Trophoblast cell (in vitro differentiated cells and primary cell): ENCODE data around the gene ATXN2L.
A peak's percentile ranks its signal among the peaks of the same experiment; 100 is the strongest.

Experiments used
- DNase-seq, 2 donors: peaks; one replicate each; pipeline ENCODE4 v3.0.0-alpha.2; 2016
- H2AFZ ChIP-seq: 2 replicates; pipeline ENCODE4 v1.6.1; 2013; ENCODE audit warnings: low read length, moderate library complexity, mild to moderate bottlenecking; ENCODE audit not compliant: insufficient read depth, poor library complexity
- H2AK5ac ChIP-seq: 2 replicates; pipeline ENCODE4 v1.6.1; 2013; ENCODE audit warnings: mild to moderate bottlenecking, low read length
- H2BK120ac ChIP-seq: 2 replicates; pipeline ENCODE4 v1.6.1; 2013; ENCODE audit warnings: low read length, mild to moderate bottlenecking, moderate library complexity; ENCODE audit not compliant: insufficient read depth, poor library complexity
- H2BK12ac ChIP-seq: 2 replicates; pipeline ENCODE4 v1.6.1; 2013; ENCODE audit warnings: mild to moderate bottlenecking, low read length, moderate library complexity
- H2BK5ac ChIP-seq: 2 replicates; pipeline ENCODE4 v1.6.1; 2013; ENCODE audit warnings: low read length, low read depth, moderate library complexity, mild to moderate bottlenecking; ENCODE audit not compliant: poor library complexity
- H3K14ac ChIP-seq: 2 replicates; pipeline ENCODE4 v1.6.1; 2013; ENCODE audit warnings: mild to moderate bottlenecking, low read length
- H3K18ac ChIP-seq: 2 replicates; pipeline ENCODE4 v1.6.1; 2013; ENCODE audit warnings: mild to moderate bottlenecking, low read length
- H3K23ac ChIP-seq: 2 replicates; pipeline ENCODE4 v1.6.1; 2013; ENCODE audit warnings: low read length
- H3K27ac ChIP-seq: 2 replicates; pipeline ENCODE4 v1.5.1; 2013; ENCODE audit warnings: low read depth, mild to moderate bottlenecking, inconsistent platforms, low read length, moderate library complexity
- H3K27me3 ChIP-seq: 2 replicates; pipeline ENCODE4 v1.6.1; 2013; ENCODE audit warnings: inconsistent platforms, mild to moderate bottlenecking, low read length, moderate library complexity; ENCODE audit not compliant: insufficient read depth
- H3K36me3 ChIP-seq, 2 experiments: 1 replicate in 1 of 2; 2 replicates in 1 of 2; pipeline ENCODE4 v1.6.1; 2013; ENCODE audit warnings: low read length in 2 of 2, mild to moderate bottlenecking in 2 of 2, moderate library complexity in 1 of 2; ENCODE audit not compliant: insufficient read depth in 2 of 2, control insufficient read depth in 1 of 2
- H3K4ac ChIP-seq: 2 replicates; pipeline ENCODE4 v1.6.1; 2013; ENCODE audit warnings: low read depth, mild to moderate bottlenecking, low read length, moderate library complexity
- H3K4me1 ChIP-seq, 2 experiments: 1 replicate in 1 of 2; 2 replicates in 1 of 2; pipeline ENCODE4 v1.6.1; 2013; ENCODE audit warnings: low read length in 2 of 2, mild to moderate bottlenecking in 2 of 2, moderate library complexity in 1 of 2; ENCODE audit not compliant: insufficient read depth in 2 of 2, control insufficient read depth in 1 of 2
- H3K4me2 ChIP-seq: 2 replicates; pipeline ENCODE4 v1.6.1; 2013; ENCODE audit warnings: inconsistent platforms, mild to moderate bottlenecking, low read length, moderate library complexity
- H3K4me3 ChIP-seq: 2 replicates; pipeline ENCODE4 v1.5.1; 2013; ENCODE audit warnings: mild to moderate bottlenecking, low read depth, low read length, inconsistent platforms
- H3K79me1 ChIP-seq: one replicate; pipeline ENCODE4 v1.6.1; 2013; ENCODE audit warnings: low read length
- H3K79me2 ChIP-seq: 2 replicates; pipeline ENCODE4 v1.6.1; 2013; ENCODE audit warnings: low read length, mild to moderate bottlenecking; ENCODE audit not compliant: control insufficient read depth, insufficient read depth, poor library complexity
- H3K9ac ChIP-seq: 2 replicates; pipeline ENCODE4 v1.6.1; 2013; ENCODE audit warnings: mild to moderate bottlenecking, low read length
- H3K9me3 ChIP-seq: 2 replicates; pipeline ENCODE4 v1.6.1; 2013; ENCODE audit warnings: low read depth, mild to moderate bottlenecking, control low read depth, inconsistent platforms, low read length; ENCODE audit not compliant: insufficient read depth
- H4K12ac ChIP-seq: 2 replicates; pipeline ENCODE4 v1.6.1; 2013; ENCODE audit warnings: low read depth, mild to moderate bottlenecking, low read length, moderate library complexity
- H4K8ac ChIP-seq: 2 replicates; pipeline ENCODE4 v1.6.1; 2013; ENCODE audit warnings: low read depth, mild to moderate bottlenecking, low read length, moderate library complexity
- H4K91ac ChIP-seq: one replicate; pipeline ENCODE4 v1.6.1; 2013; ENCODE audit warnings: low read depth, mild to moderate bottlenecking, low read length, moderate library complexity
- WGBS: extraction: QIAGEN DNeasy Blood & Tissue Kit; methylation state at CpG from one replicate; pipeline ENCODE4 v1.1.7; 2013; ENCODE audit warnings: missing lambda C conversion rate; ENCODE audit not compliant: insufficient read length, insufficient coverage; ENCODE audit errors: extremely low coverage; 5-methylcytosine and 5-hydroxymethylcytosine counted together

The ATXN2L gene

DNA sequence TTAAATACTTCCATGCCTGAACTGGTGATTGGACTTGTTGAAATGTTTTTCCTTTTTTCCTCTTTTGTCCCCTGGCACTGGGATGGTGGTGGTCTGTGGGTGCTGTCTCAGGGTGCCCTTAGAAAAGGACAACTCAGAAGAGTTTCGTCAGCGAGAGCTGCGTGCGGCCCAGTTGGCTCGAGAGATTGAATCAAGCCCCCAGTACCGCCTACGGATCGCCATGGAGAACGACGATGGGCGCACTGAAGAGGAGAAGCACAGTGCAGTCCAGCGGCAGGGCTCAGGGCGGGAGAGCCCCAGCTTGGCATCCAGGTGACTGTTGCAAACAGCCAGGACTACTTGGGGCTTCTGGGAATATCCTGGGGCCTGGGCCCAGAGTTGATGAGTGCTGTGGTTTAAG, 6.9 kb downstream of the ATXN2L start:
- Histone ChIP-seq H4K8ac (no peak overlapping the region), H2AFZ (no peak overlapping the region), H4K91ac (no peak overlapping the region), H3K36me3 (peaks cover 74 to 88% of the 10 kb centered on the region in 2 experiments), H3K9ac (no peak overlapping the region), H3K9me3 (no peaks in the 10 kb centered on the region), H2BK12ac (no peak overlapping the region), H3K23ac (no peak overlapping the region), H4K12ac (no peak overlapping the region), H3K18ac (no peak overlapping the region), H3K4me2 (no peak overlapping the region), H2BK5ac (no peak overlapping the region), H3K79me1 (no peaks in the 10 kb centered on the region), H3K79me2 (peaks cover 5% of the 10 kb centered on the region), H3K27ac (no peak overlapping the region), H3K4me3 (no peak overlapping the region), H3K4me1 (peaks cover 0 to 2% of the 10 kb centered on the region in 2 experiments), H2AK5ac (no peak overlapping the region), H3K14ac (no peak overlapping the region), H3K4ac (no peak overlapping the region), H3K27me3 (no peaks in the 10 kb centered on the region), H2BK120ac (no peak overlapping the region)
- no CpG with 5 or more reads among the region's 13 CpGs for WGBS
- DNase-seq = no peak

GRCh38 chr16:28830531-28830930, 7.7 kb downstream of the ATXN2L start:
- Histone ChIP-seq H3K9ac (no peak overlapping the region), H2BK5ac (no peak overlapping the region), H3K9me3 (no peaks in the 10 kb centered on the region), H2BK120ac (no peak overlapping the region), H3K23ac (no peak overlapping the region), H4K8ac (no peak overlapping the region), H3K4me2 (no peak overlapping the region), H3K36me3 (peaks cover 80 to 92% of the 10 kb centered on the region in 2 experiments), H2AFZ (no peak overlapping the region), H3K27me3 (no peaks in the 10 kb centered on the region), H4K91ac (no peak overlapping the region), H3K79me1 (no peaks in the 10 kb centered on the region), H3K4me1 (no peaks in the 10 kb centered on the region), H3K18ac (no peak overlapping the region), H3K4me3 (no peak overlapping the region), H3K14ac (no peak overlapping the region), H3K4ac (no peak overlapping the region), H2BK12ac (no peak overlapping the region), H2AK5ac (no peak overlapping the region), H4K12ac (no peak overlapping the region), H3K79me2 (peaks cover 2% of the 10 kb centered on the region), H3K27ac (no peak overlapping the region)
- no CpG with 5 or more reads among the region's 13 CpGs for WGBS
- no peak for DNase-seq

DNA sequence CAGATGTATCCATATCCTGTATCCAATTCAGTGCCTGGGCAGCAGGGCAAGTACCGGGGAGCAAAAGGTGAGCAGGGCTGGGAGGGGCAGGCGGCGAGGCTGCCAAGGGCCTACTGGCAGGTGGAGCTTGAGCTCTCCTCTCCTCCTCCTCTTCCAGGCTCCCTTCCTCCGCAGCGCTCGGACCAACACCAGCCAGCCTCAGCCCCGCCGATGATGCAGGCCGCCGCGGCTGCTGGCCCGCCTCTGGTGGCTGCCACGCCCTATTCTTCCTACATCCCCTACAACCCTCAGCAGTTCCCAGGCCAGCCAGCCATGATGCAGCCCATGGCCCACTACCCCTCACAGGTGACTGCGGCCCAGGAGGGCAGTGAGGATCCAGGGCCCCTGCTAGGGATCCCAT, 11.6 kb downstream of the ATXN2L start:
- Histone ChIP-seq H3K79me2 (no peaks in the 10 kb centered on the region), H3K4me2 (no peak overlapping the region), H3K18ac (no peak overlapping the region), H2BK120ac (no peak overlapping the region), H3K79me1 (no peaks in the 10 kb centered on the region), H3K27me3 (no peaks in the 10 kb centered on the region), H3K14ac (no peak overlapping the region), H3K4me3 (no peak overlapping the region), H3K9ac (no peak overlapping the region), H4K8ac (no peak overlapping the region), H2BK5ac (no peak overlapping the region), H3K23ac (no peak overlapping the region), H3K4me1 (no peaks in the 10 kb centered on the region), H4K12ac (no peak overlapping the region), H3K9me3 (no peaks in the 10 kb centered on the region), H3K36me3 (peaks cover 76 to 90% of the 10 kb centered on the region in 2 experiments), H4K91ac (no peak overlapping the region), H2BK12ac (no peak overlapping the region), H2AK5ac (no peak overlapping the region), H2AFZ (no peak overlapping the region), H3K4ac (no peak overlapping the region), H3K27ac (no peak overlapping the region)
- DNase-seq = no peak
- no CpG with 5 or more reads among the region's 14 CpGs for WGBS

- H3K14ac ChIP-seq = no peak overlapping the region
- H3K27me3 ChIP-seq = no peaks in the 10 kb centered on the region
- H3K27ac ChIP-seq = no peak overlapping the region
- H2AK5ac ChIP-seq = no peak overlapping the region
- WGBS = no CpG with 5 or more reads among the region's 25 CpGs
- no peak overlapping the region for H4K8ac ChIP-seq
- no peaks in the 10 kb centered on the region for H3K4me1 ChIP-seq
- no peak overlapping the region for H2BK120ac ChIP-seq
- no peak overlapping the region for H3K9ac ChIP-seq
- H2BK5ac ChIP-seq = no peak overlapping the region
- H3K79me2 ChIP-seq = no peaks in the 10 kb centered on the region
- no peak overlapping the region for H2BK12ac ChIP-seq
- H3K9me3 ChIP-seq = no peaks in the 10 kb centered on the region
- H2AFZ ChIP-seq = no peak overlapping the region
- no peak overlapping the region for H3K4ac ChIP-seq
- no peak for DNase-seq
- no peak overlapping the region for H4K12ac ChIP-seq
- no peak overlapping the region for H3K18ac ChIP-seq
- H3K4me3 ChIP-seq = peak overlapping the region; percentile 48
- no peaks in the 10 kb centered on the region for H3K79me1 ChIP-seq
- H3K36me3 ChIP-seq = peaks cover 70 to 83% of the 10 kb centered on the region in 2 experiments
- no peak overlapping the region for H4K91ac ChIP-seq
- no peak overlapping the region for H3K23ac ChIP-seq
- H3K4me2 ChIP-seq = no peak overlapping the region
Observed at GRCh38 chr16:28834873-28835863, 12.4 kb downstream of the ATXN2L start.
